DND-41 (cell line): ENCODE measurements around the gene IL26.

Source experiments
- CTCF ChIP-seq: IDR thresholded peaks from 2 replicates; pipeline ENCODE4 v1.5.1; 2012; ENCODE audit warnings: borderline replicate concordance, low read length, moderate library complexity, mild to moderate bottlenecking; ENCODE audit not compliant: poor library complexity, severe bottlenecking; ENCODE audit errors: extremely low read depth
- EZH2 ChIP-seq: IDR thresholded peaks from 3 replicates; pipeline ENCODE4 v1.6.1; 2012; ENCODE audit warnings: borderline replicate concordance, low read depth, mild to moderate bottlenecking, moderate library complexity, low read length, inconsistent platforms; ENCODE audit not compliant: severe bottlenecking

- TF ChIP-seq CTCF (no peak), EZH2 (no peak)
These were observed 35.8 kb downstream of the IL26 start for GRCh38 chr12:68189821-68190242.
